IMR-90 (cell line): Measurements from ENCODE around the gene ELOVL5. TPM values are rescaled to one million over a fixed set of nuclear protein-coding genes. Genes with fewer than 3 reads are reported as not detected.

Experiments
- ATAC-seq: fragments of 200-7000 bp; cut with Tn5 transposase; 2 replicates; pipeline ENCODE4 v1.9.1; 2020; ENCODE audit warnings: low read depth, mild to moderate bottlenecking, moderate library complexity
- BruUV-seq: library from RNA; stranded (reverse); fragments of 400-500 nt; replicated peaks from 2 replicates; lab custom pipeline; 2021; lab: Mats Ljungman, UMichigan
- CTCF ChIA-PET: fragments of 300-600 bp; formaldehyde crosslinking; extraction: SDS; loops from one replicate; lab custom pipeline; 2021; ENCODE audit warnings: antibody characterized with exemption; lab: Yijun Ruan, JAX
- POLR2A ChIA-PET: fragments of 300-600 bp; sonication (Branson Sonifier 250); formaldehyde crosslinking; loops from one replicate; lab custom pipeline; 2022; ENCODE audit warnings: antibody characterized with exemption; ENCODE audit not compliant: unreplicated experiment; lab: Charles Lee
- DNase-seq: peaks from one replicate; pipeline ENCODE4 v3.0.0; 2013
- H2AFZ ChIP-seq: replicated peaks from 2 replicates; pipeline ENCODE3; 2013; ENCODE audit warnings: low read length, mild to moderate bottlenecking; ENCODE audit not compliant: poor library complexity
- H2AK5ac ChIP-seq: 2 replicates; pipeline ENCODE4 v1.6.1; 2013; ENCODE audit warnings: low read depth, low read length, inconsistent platforms
- H2AK9ac ChIP-seq: replicated peaks from 2 replicates; pipeline ENCODE3; 2013; ENCODE audit warnings: mild to moderate bottlenecking, low read depth, low read length, moderate library complexity; ENCODE audit not compliant: poor library complexity
- H2BK120ac ChIP-seq: 2 replicates; pipeline ENCODE4 v1.6.1; 2013; ENCODE audit warnings: low read depth, low read length, inconsistent platforms
- H2BK15ac ChIP-seq: 3 replicates; pipeline ENCODE4 v1.6.1; 2013; ENCODE audit warnings: low read depth, low read length, inconsistent platforms
- H2BK20ac ChIP-seq: 2 replicates; pipeline ENCODE4 v1.6.1; 2013; ENCODE audit warnings: low read depth, mild to moderate bottlenecking, inconsistent platforms, low read length, moderate library complexity
- H2BK5ac ChIP-seq: 2 replicates; pipeline ENCODE4 v1.6.1; 2013; ENCODE audit warnings: mild to moderate bottlenecking, low read depth, low read length, inconsistent platforms; ENCODE audit not compliant: poor library complexity, severe bottlenecking
- H3K14ac ChIP-seq: replicated peaks from 2 replicates; pipeline ENCODE4 v1.6.1; 2013; ENCODE audit warnings: low read depth, low read length, inconsistent platforms
- H3K18ac ChIP-seq: 2 replicates; pipeline ENCODE4 v1.6.1; 2013; ENCODE audit warnings: low read depth, low read length, control low read depth
- H3K23ac ChIP-seq: 2 replicates; pipeline ENCODE4 v1.6.1; 2013; ENCODE audit warnings: low read depth, low read length, inconsistent platforms
- H3K27ac ChIP-seq: 2 replicates; pipeline ENCODE4 v1.5.1; 2013; ENCODE audit warnings: mild to moderate bottlenecking, control low read depth, low read length; ENCODE audit not compliant: insufficient read depth
- H3K27me3 ChIP-seq: 2 replicates; pipeline ENCODE4 v1.6.1; 2013; ENCODE audit warnings: low read length; ENCODE audit not compliant: control insufficient read depth, insufficient read depth
- H3K36me3 ChIP-seq: 2 replicates; pipeline ENCODE4 v1.6.1; 2013; ENCODE audit warnings: low read length, mixed read lengths; ENCODE audit not compliant: control insufficient read depth, insufficient read depth
- H3K4ac ChIP-seq: 2 replicates; pipeline ENCODE4 v1.6.1; 2013; ENCODE audit warnings: low read depth, low read length, inconsistent platforms
- H3K4me1 ChIP-seq: 2 replicates; pipeline ENCODE4 v1.6.1; 2013; ENCODE audit warnings: low read length, mixed read lengths; ENCODE audit not compliant: control insufficient read depth, insufficient read depth
- H3K4me2 ChIP-seq: 2 replicates; pipeline ENCODE4 v1.6.1; 2013; ENCODE audit warnings: low read depth, mild to moderate bottlenecking, control low read depth, low read length, moderate library complexity
- H3K4me3 ChIP-seq: 2 replicates; pipeline ENCODE4 v1.5.1; 2013; ENCODE audit warnings: low read depth, mild to moderate bottlenecking, control low read depth, low read length, moderate library complexity; ENCODE audit not compliant: insufficient read depth
- H3K56ac ChIP-seq: 2 replicates; pipeline ENCODE4 v1.6.1; 2013; ENCODE audit warnings: low read length, inconsistent platforms; ENCODE audit not compliant: insufficient read depth; ENCODE audit errors: extremely low read depth
- H3K79me1 ChIP-seq, 2 experiments: 2 replicates each; pipeline ENCODE4 v1.6.1; 2013; ENCODE audit warnings: low read length in 2 of 2, inconsistent platforms in 1 of 2, low read depth in 1 of 2
- H3K9ac ChIP-seq: 2 replicates; pipeline ENCODE4 v1.6.1; 2013; ENCODE audit warnings: low read depth, low read length, control low read depth
- H3K9me1 ChIP-seq: 2 replicates; pipeline ENCODE4 v1.6.1; 2013; ENCODE audit warnings: low read length, inconsistent platforms; ENCODE audit not compliant: insufficient read depth
- H3K9me3 ChIP-seq: 2 replicates; pipeline ENCODE4 v1.6.1; 2013; ENCODE audit warnings: low read length; ENCODE audit not compliant: control insufficient read depth, insufficient read depth
- H4K20me1 ChIP-seq: 2 replicates; pipeline ENCODE4 v1.6.1; 2013; ENCODE audit warnings: low read length, inconsistent platforms; ENCODE audit not compliant: insufficient read depth
- H4K5ac ChIP-seq: 2 replicates; pipeline ENCODE4 v1.6.1; 2013; ENCODE audit warnings: mild to moderate bottlenecking, low read depth, low read length, control low read depth
- H4K8ac ChIP-seq, 2 experiments: 2 replicates each; pipeline ENCODE4 v1.6.1; 2013; ENCODE audit warnings: low read depth in 2 of 2, low read length in 2 of 2, control low read depth in 1 of 2, inconsistent platforms in 1 of 2
- H4K91ac ChIP-seq: 2 replicates; pipeline ENCODE4 v1.6.1; 2013; ENCODE audit warnings: low read depth, low read length, inconsistent platforms; ENCODE audit not compliant: insufficient read depth
- BHLHE40 ChIP-seq: fragments of 150-350 bp; IDR thresholded peaks from 2 replicates; pipeline ENCODE4 v1.6.1; 2016; ENCODE audit warnings: mild to moderate bottlenecking, low read depth, low read length
- CTCF ChIP-seq: conservative IDR thresholded peaks from 2 replicates; pipeline ENCODE4 v1.5.1; 2012; ENCODE audit warnings: mild to moderate bottlenecking, low read depth, low read length, improper control_type of control experiment
- ELK1 ChIP-seq: fragments of 150-350 bp; IDR thresholded peaks from 2 replicates; pipeline ENCODE4 v1.6.1; 2016; ENCODE audit warnings: low read depth, mild to moderate bottlenecking, low read length, moderate library complexity, borderline replicate concordance
- FOS ChIP-seq: fragments of 150-350 bp; IDR thresholded peaks from 2 replicates; pipeline ENCODE4 v1.6.1; 2016; ENCODE audit warnings: low read depth, low read length
- MAFK ChIP-seq: IDR thresholded peaks from 2 replicates; pipeline ENCODE4 v1.6.1; 2012; ENCODE audit warnings: low read depth, low read length, improper control_type of control experiment
- MAZ ChIP-seq: IDR thresholded peaks from 2 replicates; pipeline ENCODE4 v1.6.1; 2012; ENCODE audit warnings: low read depth, mild to moderate bottlenecking, low read length, improper control_type of control experiment, moderate library complexity, borderline replicate concordance
- MXI1 ChIP-seq: IDR thresholded peaks from 2 replicates; pipeline ENCODE4 v1.6.1; 2012; ENCODE audit warnings: low read depth, mild to moderate bottlenecking, low read length, moderate library complexity, borderline replicate concordance
- POLR2A ChIP-seq: IDR thresholded peaks from 2 replicates; pipeline ENCODE4 v1.6.1; 2012; ENCODE audit warnings: mild to moderate bottlenecking, low read depth, low read length
- RAD21 ChIP-seq: IDR thresholded peaks from 2 replicates; pipeline ENCODE4 v1.6.1; 2012; ENCODE audit warnings: low read length, improper control_type of control experiment
- RCOR1 ChIP-seq: IDR thresholded peaks from 2 replicates; pipeline ENCODE4 v1.6.1; 2012; ENCODE audit warnings: mild to moderate bottlenecking, low read length, improper control_type of control experiment; ENCODE audit not compliant: insufficient replicate concordance
- RFX5 ChIP-seq: IDR thresholded peaks from 2 replicates; pipeline ENCODE4 v1.8.0; 2012; ENCODE audit warnings: low read depth, mild to moderate bottlenecking, low read length, moderate library complexity
- SMC3 ChIP-seq: fragments of 150-350 bp; IDR thresholded peaks from 2 replicates; pipeline ENCODE4 v1.6.1; 2016; ENCODE audit warnings: low read depth, mild to moderate bottlenecking, antibody characterized with exemption, low read length, moderate library complexity
- WGBS, 2 experiments: methylation state at CpG; one replicate each; pipeline versions ENCODE4 v1.1.5 to v1.1.7; 2013; ENCODE audit warnings: missing lambda C conversion rate in 2 of 2; ENCODE audit not compliant: insufficient read length in 1 of 2; ENCODE audit errors: extremely low coverage in 2 of 2; 5-methylcytosine and 5-hydroxymethylcytosine counted together
- dilution Hi-C: fragments of 300-500 bp; cut with HindIII; formaldehyde crosslinking; loops from one replicate; pipeline ENCODE4 v1.14.3; 2018; ENCODE audit warnings: low sequenced_read_pairs; ENCODE audit not compliant: unreplicated experiment
- in situ Hi-C: fragments of 300-500 bp; cut with MboI; formaldehyde crosslinking; loops from 3 replicates; pipeline ENCODE4 v1.14.3; 2019; ENCODE audit warnings: low sequenced_read_pairs, inconsistent platforms, mixed read lengths
- intact Hi-C: fragments of 100-400 bp; cut with micrococcal nuclease; formaldehyde crosslinking; loops from 2 replicates; pipeline ENCODE4 v1.10.0; 2022
- polyA plus RNA-seq, 3 experiments: library from polyadenylated mRNA; depleted of rRNA; stranded (reverse); fragments of >200 nt; gene quantifications; 2 replicates each; pipeline ENCODE4 v1.2.3, GENCODE V29; 2012; ENCODE audit warnings: low replicate concordance in 1 of 3
- total RNA-seq: library from RNA; depleted of rRNA; stranded (reverse); fragments of >200 nt; gene quantifications from 2 replicates; pipeline ENCODE4 v1.2.3, GENCODE V29; 2012

The ELOVL5 gene
- total and polyA plus RNA-seq, 2 of the 4 experiments (the other 2 are of a cell fraction): 32.1 to 42.3 TPM

GRCh38 chr6:53268858-53269608 lies 79.7 kb downstream of the ELOVL5 start (continued):
- no peak for TF ChIP-seq BHLHE40

DNA sequence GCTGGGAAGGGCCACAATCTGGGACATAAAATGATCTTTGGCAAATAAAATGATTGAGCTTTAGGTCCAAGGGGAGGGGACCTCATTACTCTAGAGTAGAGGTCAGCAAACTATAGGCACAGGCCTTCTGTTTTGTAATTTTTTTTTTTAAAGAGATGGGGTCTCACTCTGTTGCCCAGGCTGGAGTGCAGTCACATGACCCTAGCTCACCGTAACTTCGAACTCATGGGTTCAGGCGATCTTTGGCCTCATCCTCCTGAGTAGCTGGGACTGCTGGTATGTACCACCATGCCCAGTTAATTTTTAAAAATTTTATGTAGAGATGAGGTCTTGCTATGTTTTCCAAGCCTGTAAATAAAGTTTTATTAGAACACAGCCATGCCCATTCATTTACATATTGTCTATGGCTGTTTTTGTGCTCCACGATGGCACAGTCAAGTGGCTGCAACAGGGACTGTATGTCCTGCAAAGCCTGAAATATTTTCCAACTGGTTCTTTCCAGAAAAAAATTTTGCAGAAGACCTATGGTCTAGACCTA lies 82.1 kb downstream of the ELOVL5 start:
- Histone ChIP-seq H3K9me1 (peaks cover 18% of the 10 kb centered on the region; the same call in 1 of the 2 replicates), H4K20me1 (no peaks in the 10 kb centered on the region), H2AFZ (no peak overlapping the region), H2AK5ac (no peak overlapping the region), H3K4me2 (no peak overlapping the region), H2BK5ac (no peak overlapping the region), H2BK120ac (no peak overlapping the region), H3K56ac (no peak overlapping the region), H4K8ac (no peak overlapping the region), H2BK20ac (no peak overlapping the region), H3K9ac (no peak overlapping the region), H3K27me3 (no peaks in the 10 kb centered on the region), H2BK15ac (no peak overlapping the region), H3K9me3 (no peaks in the 10 kb centered on the region), H3K4ac (no peak overlapping the region), H3K23ac (no peak overlapping the region), H3K18ac (no peak overlapping the region), H3K27ac (no peak overlapping the region), H4K91ac (no peak overlapping the region), H3K79me1 (no peaks in the 10 kb centered on the region; a peak in 1 of 4 replicates), H3K4me3 (no peak overlapping the region), H3K36me3 (peaks cover 20% of the 10 kb centered on the region), H3K14ac (no peak overlapping the region), H2AK9ac (no peak overlapping the region), H4K5ac (no peak overlapping the region), H3K4me1 (peaks cover 5% of the 10 kb centered on the region; the same call in 1 of the 2 replicates)
- BruUV-seq: no TSS peak
- dilution Hi-C loops: no loop called here
- CTCF ChIA-PET: no interaction called here
- ATAC-seq (no peak), DNase-seq (no peak)
- WGBS, 2 experiments: no CpG with 5 or more reads among the region's 4 CpGs
- intact Hi-C loops: no loop called here
- in situ Hi-C loops: no loop called here
- POLR2A ChIA-PET: no interaction called here
- TF ChIP-seq MXI1 (no peak), POLR2A (no peak), MAZ (no peak), RCOR1 (no peak), RAD21 (no peak), CTCF (no peak), BHLHE40 (no peak), RFX5 (no peak), SMC3 (no peak), ELK1 (no peak), MAFK (no peak), FOS (no peak)
